Suppressor macrophage treated with lipopolysaccharide for 4 hours (primary cell): ENCODE data around the gene ZSCAN5A.
A peak's percentile ranks its signal among the peaks of the same experiment; 100 is the strongest.
"Not testable (repeated sequence)": the region's sequence is repeated elsewhere in the genome, so short reads cannot be mapped to it uniquely, and the experiment has no call there.

Experiments
- DNase-seq: peaks from one replicate; pipeline ENCODE4 v3.0.0-alpha.2; 2020

ZSCAN5A gene

DNA sequence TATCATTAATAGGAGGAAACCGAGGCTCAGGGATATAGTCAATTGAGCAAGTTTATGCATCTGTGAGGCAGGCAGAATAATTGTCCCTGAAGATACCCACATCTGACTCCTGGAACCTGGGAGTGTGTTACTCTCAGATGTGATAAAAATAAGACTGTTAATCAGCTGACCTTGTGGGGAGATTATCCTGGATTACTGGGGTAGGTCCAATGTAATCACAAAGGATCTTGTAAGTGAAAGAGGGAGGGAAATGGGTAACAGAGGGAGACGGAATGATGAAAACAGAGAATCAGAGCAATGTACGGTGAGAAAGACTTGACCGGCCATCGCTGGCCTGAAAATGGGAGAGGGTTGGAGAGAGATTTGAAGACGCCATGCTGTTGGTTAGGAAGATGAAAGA, 45.3 kb downstream of the ZSCAN5A start:
- DNase-seq: no peak

DNA sequence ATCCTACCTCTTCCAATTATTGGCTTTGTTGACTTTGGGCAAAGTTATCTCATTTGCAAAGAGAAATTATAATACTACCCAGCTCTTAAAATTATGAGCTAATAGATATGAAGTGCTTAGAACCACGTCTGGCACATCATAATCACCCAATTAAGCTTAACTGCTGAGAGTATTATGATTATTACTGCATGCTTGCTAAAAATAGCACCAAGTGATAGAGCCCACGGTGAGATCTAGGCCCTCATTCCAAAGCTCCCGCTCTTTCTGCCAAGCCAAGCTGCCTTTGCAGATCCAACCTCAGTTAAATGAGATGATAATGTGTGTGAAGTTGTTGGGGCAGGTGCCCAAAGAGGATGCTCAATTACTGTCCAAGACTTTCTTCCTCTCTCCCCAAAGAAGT, 48.6 kb downstream of the ZSCAN5A start:
- DNase-seq: no peak

DNA sequence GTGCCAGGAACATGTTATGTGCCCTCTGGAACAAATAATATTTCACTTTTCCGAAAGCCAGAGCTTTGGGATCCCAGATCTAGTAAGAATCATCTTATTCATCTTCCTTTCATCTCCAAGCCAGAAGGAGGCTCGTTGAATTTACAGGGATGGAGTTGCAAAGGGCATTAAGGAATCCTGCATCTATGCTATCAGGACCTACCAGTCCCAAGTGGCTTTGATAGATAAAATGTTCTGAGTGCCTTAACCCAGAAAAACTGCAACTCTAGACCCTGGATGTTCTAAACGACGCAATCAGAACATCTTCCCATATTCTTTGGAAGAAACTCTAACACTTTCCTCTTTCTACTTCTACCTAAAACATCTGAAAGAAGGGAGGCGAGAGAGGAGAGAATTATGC, 51.3 kb downstream of the ZSCAN5A start:
- no peak for DNase-seq

DNA sequence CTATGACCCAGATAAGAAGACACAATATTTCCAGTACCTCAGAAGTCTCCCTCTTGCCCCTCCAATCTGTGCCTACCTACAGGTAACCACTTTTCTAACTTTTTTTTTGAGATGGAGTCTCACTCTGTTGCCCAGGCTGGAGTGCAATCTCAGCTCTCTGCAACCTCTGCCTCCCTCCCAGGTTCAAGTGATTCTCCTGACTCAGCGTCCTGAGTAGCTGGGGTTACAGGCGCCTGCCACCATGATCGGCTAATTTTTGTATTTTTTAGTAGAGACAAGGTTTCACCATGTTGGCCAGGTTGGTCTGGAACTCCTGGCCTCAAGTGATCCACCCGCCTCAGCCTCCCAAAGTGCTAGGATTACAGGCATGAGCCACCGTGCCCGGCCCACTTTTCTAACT, 52.7 kb downstream of the ZSCAN5A start:
- DNase-seq: not testable (repeated sequence)

DNA sequence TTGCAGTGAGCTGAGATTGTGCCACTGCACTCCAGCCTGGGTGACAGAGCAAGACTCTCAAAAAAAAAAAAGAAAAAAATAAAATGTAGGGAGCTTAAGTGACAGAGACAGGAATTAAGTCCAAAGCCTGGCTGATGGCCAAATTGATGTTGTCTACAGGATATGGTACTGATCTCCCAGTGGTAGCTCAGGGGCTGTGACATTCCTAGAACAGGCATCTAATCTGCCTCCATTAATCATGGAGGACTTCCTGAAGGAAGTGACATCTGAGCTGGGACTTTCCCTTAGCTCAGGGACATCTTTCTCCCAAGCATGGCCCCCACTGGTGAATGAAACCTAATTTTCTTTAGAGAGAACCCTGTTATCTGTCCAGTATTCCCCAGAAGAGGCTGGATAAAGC, 53.5 kb downstream of the ZSCAN5A start:
- DNase-seq: no peak

DNA sequence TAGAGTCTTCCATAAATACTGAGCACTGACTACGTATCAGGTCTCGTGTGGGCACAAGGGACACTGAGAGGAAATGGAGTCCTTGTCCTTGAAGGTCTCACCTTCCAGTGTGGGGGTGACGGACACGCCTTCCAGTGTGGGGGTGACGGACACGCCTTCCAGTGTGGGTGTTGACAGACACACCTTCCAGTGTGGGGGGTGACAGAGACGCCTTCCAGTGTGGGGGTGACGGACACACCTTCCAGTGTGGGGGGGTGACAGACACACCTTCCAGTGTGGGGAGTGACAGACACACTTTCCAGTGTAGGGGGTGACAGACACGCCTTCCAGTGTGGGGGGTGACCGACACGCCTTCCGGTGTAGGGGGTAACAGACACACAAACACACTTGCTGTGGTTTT, 56.4 kb downstream of the ZSCAN5A start:
- no peak for DNase-seq

DNA sequence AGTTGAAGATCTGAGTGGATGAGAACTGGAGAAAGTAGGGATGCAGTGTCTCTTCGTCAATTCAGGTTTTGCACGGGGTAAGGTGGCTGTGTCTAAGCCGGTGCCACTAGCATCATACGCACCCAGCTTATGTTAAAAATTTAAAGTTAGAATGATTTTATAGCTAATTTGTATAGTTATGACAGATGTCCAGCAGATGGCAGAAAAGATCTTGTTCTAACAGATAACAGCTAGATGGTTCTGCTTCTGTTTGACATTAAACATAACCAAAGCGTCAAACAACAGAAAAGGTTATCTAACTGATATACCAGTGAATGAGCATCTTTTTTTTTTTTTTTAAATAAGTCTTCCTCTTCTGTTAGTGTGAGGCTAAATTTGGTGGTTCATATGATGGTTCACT, 60.9 kb downstream of the ZSCAN5A start:
- peak; percentile 84 for DNase-seq

DNA sequence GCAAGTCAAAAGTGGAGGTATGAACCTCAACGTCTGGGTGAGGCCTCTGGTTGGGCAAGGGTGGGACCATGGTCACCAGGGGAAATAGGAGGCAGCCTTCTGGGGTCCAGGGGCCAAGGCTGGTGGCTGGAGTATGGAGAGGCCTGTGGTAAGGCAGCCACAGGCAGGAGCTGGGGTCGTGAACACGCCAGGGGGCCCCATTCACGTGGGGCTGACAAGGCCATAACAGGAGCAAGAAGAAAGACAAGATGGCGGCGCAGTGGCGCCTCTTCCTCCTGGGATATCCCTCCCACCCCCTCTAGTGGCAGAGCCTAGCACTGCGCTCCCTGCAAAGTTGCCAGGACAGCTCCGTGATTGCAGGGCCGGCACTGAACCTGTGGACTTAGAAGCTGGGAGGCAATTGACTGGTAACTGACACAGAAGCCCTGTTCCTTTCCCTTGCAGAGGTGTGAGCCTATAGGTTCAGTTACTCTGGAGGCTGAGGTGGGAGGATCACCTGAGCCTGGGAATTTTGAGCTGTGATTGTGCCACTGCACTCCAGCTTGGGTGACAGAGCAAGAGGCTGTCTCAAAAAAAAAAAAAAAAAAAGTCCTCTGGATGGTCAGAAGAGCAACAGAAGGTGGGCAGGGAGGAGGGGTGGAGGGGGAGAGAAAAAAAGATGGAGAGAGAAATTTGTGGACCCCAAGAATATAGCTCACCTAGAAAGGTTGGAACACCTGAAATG, 61.8 kb downstream of the ZSCAN5A start:
- DNase-seq: peak; percentile 79

DNA sequence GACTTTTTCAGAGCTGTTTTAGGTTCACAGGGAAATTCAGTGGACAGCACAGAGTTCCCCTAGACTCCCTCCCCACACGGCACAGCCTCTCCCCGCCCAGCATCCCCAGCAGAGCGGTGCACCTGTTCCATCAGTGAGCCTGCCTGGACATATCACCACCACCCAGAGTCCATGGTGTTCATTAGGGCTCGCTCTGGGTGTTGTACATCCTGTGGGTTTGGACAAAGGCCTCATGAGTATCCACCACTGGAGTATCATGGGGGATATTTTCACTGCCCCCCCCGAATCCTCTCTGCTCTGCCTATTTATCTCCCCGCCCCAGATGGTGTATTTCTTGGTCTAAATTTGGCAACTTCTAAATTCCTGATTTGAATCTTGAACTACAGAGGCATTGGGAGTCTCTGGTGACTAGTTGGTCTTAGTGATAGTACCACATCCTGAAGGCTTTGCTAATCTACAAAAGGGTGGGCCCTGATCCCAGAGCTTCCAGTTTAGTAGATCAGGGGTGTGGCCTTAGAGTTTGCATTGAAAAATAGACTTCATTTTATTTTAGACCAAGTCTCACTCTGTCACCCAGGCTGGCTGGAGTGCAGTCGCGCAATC, 65.8 kb downstream of the ZSCAN5A start:
- DNase-seq: not testable (repeated sequence)

DNA sequence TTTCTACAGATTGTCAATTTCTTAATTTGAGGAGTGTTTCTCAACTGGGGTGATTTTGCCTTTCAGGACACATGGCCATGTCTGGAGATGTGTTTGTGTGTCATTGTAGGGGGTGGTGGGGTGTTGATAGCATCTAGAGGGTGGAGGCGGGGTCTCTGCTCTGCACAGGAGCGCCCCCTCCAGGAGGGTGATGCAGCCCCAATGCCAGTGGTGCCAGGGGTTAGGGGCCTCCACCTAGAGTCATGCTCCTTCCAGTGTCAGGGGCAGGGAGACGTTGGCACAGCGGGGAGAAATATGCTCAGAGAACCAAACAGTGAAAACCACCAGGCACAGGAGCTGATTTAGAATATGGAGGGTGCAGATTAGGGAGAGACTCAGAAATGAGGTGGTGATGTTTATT, 68.9 kb downstream of the ZSCAN5A start:
- not testable (repeated sequence) for DNase-seq

DNA sequence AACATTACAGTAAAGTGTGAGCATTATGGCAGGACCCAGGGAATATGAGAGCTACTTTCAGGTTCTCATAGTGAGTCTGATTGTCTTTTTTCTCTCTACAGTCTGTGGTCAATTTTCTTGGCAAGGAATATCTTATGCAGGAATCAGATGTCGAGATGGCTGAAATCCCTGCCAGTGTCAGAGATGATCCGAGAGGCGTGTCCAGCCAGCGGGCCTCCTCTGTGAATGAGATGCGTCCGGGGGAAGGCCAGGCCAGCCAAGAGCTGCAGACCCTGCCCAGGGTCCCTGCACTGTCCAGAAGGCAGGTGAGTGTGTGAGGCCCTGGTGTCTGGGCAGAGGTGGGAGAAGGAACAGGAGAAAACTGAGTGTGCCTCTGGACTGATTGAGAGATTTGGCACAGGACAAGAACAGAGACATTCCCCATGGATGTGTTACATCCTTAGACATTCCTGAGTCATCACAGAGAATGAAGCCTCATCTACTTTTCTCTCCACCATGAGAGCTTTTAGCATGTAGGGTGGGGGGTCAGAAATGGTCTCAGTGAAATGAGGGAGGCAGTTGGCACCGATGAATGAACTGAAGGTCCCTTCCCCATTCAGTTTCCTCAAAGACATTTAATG, 69.4 kb downstream of the ZSCAN5A start:
- no peak for DNase-seq

DNA sequence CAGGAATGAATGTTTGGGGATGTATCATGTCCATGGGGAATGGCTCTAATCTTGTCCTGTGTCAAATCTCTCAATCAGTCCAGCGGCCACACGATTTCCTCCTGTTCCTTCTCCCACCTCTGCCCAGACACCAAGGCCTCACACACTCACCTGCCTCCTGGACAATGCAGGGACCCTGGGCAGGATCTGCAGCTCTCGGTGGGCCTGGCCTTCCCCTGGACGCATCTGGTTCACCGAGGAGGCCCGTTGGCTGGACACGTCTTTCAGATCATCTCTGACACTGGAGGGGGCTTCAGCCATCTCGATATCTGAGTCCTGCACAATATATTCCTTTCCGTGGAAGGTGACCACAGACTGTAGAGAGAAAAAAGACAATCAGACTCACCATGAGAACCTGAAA, 91.2 kb downstream of the ZSCAN5A start:
- no peak for DNase-seq

DNA sequence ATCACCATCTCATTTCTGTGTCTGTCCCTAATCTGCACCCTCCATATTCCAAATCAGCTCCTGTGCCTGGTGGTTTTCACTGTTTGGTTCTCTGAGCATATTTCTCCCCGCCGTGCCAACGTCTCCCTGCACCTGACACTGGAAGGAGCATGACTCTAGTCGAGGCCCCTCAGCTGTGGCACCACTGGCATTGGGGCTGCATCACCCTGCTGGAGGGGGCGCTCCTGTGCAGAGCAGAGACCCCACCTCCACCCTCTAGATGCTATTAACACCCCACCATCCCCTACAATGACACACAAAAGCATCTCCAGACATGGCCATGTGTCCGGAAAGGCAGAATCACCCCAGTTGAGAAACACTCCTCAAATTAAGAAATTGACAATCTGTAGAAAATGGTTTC, 91.7 kb downstream of the ZSCAN5A start:
- DNase-seq: no peak

DNA sequence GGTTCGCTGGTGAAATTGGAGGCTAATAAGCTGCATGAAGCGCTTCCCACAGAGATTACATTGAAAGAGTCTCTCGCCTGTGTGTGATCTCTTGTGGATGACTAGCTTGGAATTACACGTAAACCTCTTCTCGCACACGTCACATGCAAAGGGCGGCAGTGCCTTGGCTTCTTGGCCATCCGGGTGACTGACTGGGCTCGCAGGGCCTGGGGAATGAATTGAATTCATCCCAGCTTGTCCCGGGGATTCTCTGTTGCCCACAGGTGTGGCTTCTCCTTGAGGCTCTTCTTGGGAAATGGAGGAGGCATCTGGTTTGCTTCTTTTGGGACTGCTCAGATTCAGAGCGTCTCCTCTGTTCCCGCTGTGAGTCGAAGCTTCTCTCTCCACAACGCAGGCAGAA, 92.8 kb downstream of the ZSCAN5A start:
- no peak for DNase-seq

DNA sequence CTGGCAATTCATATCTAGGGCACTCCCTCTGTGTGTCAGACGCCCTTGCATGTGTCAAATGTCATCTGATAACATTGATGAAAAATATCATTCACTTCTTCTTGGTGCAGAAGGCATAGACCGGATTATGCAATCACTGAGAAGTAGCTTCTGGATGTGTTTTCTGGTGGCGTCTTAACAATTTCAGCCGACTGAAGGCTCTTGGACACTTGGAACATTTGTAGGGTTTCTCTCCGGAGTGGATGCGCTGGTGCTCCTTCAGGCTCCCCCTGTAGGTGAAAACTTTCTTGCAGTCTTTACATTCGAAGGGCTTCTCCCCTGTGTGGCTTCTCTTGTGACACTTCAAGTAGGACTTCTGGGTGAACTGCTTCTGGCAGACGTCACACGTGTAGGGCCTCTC, 93.2 kb downstream of the ZSCAN5A start:
- DNase-seq: not testable (repeated sequence)

DNA sequence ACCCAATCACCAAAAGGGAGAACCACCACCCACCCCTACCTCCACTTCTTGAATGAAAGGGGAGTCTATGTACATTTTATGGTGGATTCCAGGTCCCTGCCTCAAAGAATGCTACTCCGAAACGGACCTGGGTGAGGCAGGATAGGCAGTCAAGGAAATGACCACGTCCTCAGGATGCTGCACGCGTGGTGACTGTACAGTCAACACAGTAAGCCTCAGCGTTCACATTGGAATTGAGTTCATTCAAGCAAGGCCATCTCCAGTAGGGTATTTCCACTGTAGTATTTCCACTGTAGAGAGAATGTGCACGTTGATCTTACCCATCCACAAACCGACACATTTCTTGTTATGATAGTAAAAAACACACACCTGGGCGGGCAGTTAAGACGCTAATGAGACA, 95.7 kb downstream of the ZSCAN5A start:
- DNase-seq: no peak

DNA sequence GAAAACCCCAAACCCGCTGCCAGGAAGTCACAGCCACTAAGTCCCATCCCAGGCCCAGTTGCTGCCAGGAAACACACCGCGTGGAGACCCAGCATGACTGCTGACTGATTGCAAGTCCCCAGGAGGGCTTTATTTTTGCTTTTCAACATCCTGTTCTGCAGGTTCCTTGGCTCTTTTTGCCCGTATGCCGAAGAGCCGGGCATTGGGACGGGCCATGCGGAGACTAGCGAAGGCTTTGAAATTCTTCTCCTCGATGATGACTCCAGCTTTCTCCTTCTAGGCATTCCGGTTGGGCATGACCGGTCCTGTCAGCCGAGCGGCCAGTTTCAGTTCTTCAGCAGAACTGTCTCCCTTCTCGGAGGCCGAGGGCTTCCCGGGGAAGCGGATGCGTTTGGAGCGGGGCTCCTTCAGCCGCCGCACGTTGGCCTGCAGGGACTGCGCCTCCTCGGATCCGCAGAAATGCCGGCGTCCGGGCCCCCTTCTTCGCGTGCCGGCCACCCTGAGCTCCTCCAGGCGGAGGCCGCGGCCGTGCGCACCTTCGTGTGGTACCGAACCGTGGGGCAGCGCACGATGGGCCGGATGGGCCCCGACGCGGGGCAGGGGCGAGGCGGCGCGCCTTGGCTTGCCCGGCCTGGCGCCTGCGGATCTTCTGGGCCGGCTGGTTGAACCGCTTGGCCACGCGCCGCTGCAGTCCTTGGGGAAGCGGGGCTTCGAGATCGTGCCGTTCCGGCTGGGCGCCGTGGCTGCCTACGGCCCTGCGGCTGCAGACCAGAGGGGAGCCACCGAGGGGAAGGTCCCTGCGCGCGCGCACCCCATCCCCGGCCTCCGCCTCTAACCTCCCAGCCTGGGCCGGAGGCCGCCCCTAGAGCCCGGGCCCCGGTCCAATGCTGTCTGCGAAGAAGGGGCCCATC, 97.3 kb downstream of the ZSCAN5A start:
- peak; percentile 51 for DNase-seq

DNA sequence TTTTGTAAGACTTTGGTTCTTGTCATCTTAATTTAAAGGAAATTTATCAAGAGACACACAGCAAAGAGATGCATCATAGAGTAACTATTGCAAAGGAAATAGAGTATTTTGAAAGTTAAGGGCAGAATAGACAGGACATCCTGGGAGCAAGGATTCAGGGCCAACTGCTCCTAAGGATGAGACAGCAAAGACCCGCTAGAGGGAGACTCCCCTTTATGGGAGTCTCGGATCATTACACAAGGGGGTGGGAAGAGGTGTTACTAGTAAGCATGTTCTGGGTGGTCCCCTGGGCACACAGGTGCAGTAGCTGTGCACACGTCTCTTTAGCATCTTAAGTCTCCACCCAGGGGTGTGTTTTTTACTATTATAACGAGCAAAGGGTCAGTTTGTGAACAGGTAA, 102.9 kb downstream of the ZSCAN5A start:
- DNase-seq: no peak

DNA sequence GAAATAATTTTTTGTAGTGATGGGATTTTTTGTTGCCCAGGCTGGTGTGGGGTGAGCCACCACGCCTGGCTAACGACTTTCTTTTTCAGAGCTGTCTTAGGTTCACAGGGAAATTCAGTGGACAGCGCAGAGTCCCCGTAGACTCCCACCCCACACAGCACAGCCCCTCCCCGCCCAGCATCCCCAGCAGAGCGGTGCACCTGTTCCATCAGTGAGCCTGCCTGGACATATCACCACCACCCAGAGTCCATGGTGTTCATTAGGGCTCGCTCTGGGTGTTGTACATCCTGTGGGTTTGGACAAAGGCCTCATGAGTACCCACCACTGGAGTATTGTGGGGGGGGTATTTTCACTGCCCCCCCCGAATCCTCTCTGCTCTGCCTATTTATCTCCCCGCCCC, 104.6 kb downstream of the ZSCAN5A start:
- DNase-seq: not testable (repeated sequence)

DNA sequence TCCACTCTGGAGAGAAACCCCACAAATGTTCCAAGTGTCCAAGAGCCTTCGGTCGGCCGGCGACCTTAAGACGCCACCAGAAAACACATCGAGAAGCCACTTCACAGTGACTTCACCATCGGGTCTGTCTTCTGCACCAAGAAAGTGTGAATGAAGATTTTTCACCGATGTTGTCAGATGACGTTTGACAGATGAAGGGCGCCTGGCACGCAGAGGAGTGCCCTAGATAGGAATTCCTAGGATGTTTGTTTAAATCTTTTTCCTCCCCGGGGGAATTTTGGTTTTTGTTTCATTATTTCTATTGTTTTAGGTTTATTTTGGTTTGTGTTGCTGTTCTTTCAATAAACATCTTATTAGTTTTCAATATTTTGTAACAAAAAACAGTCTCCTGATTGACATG, 105.5 kb downstream of the ZSCAN5A start:
- no peak for DNase-seq

DNA sequence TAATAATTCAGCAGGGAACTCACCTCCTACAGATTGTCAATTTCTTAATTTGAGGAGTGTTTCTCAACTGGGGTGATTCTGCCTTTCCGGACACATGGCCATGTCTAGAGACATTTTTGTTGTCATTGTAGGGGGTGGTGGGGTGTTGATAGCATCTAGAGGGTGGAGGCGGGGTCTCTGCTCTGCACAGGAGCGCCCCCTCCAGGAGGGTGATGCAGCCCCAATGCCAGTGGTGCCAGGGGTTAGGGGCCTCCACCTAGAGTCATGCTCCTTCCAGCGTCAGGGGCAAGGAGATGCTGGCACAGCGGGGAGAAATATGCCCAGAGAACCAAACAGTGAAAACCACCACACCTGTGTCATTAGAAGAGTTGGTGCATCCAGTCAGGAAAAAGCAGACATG, 107.1 kb downstream of the ZSCAN5A start:
- DNase-seq: not testable (repeated sequence)

DNA sequence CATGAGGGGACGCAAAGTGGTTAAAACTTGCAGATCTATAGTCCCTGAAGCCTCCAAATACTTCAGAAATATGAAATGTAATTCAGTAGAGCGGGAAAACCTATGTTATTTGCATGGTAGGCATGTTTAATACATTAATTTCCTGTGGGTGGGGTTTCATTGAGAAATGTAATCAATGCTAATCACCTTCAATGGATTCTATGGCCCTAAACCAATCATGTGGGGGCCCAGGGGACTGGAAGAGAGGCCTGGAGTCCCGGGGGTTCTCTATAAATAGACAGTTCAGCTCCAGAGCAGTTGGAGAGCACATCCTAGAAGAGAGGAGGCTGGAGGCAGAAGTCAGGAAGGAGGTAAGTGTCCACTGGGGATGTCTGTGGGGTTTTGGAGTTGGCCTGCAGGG, 112.7 kb downstream of the ZSCAN5A start, which contains the start of gene ZSCAN5C:
ZSCAN5C (plus strand) TSS at position 301 of the 400 bp plus-strand sequence. CDS start 3,641 bp downstream, outside the sequence.
- no peak for DNase-seq

DNA sequence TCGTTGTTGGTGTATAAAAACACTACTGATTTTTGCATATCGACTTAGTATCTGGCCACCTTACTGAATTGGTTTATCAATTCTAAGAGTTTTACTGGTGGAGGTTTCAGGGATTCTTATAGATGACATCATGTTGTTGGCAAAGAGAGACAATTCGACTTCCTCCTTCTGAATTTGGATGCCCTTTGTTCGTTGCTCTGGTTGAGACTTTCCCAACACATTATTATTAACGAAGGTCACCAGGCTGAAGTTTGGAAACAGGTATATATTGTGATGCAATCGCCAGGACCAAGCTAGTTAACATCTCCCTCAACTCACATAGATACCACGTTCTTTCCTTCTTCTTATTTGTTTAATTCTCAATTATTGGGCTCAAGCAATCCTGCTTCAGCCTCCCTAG, 115.0 kb downstream of the ZSCAN5A start:
- no peak for DNase-seq
